Measurements from ENCODE around the gene NDUFS7.

The NDUFS7 gene

DNA sequence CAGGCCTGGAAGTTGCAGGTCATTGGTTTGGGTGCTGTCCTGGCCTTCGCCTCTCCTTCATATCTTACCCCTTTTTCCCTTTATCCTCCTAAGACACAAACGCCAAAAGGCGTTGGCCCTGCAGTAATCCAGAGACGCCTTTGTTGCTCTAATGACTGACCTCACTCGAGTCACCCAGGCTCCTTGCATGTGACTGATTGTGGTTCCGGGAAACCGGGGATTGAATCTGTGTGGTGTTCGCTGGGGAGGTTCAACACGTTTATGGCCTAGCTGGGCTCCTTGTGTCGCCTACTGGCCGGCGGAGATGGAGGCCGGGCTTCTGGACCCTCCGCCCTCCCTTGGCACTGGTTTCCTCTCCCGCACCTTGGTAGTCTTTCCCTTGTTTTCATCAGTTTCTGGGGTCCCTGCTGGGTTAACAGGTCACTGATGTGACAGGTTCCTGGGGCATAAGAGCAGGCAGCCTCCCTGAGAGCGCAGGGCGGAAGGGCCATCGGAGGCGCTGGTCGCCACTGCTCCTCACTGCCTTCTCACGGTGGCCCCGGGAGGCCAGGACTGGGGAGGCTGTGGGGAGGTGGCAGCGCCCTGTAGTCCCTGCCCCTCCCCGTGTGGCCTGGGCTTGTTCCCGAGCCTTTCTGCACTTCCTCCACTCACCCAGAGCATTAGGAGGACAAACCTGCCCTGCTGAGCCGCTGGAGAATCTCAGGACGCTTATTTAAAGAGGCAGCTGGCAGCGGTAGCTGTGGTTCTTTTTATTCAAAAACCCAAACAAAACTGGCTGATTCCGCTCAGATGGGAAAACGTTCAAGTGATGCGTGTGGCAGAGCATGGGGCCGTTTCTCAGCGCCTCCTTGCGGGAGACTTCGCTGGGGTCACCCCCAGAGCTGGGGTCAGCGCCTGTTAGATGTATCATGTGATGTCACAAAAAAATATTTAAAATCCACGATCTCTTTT lies 18.1 kb upstream of the NDUFS7 start:
- no peak for DNase-seq

DNA sequence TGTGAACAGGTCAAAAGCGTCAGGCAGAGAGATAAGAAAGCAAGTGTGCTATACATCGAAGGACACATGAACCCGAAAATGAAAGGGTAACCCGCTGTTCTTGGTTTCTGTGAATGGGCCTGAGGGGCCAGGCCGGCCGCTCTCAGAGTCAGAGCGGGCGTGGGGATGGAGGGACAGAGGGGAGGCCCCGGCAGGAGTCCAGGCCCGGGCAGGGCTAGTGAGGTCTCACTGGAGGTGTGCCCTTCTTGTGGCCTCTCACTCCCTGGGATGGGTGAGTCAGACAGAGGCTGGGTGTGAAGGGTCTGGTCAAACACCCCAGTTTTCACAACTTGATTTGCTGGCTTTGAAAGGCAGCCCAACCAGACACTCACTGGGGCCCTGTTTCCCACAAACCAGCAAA lies 17.4 kb upstream of the NDUFS7 start:
- DNase-seq = no peak

DNA sequence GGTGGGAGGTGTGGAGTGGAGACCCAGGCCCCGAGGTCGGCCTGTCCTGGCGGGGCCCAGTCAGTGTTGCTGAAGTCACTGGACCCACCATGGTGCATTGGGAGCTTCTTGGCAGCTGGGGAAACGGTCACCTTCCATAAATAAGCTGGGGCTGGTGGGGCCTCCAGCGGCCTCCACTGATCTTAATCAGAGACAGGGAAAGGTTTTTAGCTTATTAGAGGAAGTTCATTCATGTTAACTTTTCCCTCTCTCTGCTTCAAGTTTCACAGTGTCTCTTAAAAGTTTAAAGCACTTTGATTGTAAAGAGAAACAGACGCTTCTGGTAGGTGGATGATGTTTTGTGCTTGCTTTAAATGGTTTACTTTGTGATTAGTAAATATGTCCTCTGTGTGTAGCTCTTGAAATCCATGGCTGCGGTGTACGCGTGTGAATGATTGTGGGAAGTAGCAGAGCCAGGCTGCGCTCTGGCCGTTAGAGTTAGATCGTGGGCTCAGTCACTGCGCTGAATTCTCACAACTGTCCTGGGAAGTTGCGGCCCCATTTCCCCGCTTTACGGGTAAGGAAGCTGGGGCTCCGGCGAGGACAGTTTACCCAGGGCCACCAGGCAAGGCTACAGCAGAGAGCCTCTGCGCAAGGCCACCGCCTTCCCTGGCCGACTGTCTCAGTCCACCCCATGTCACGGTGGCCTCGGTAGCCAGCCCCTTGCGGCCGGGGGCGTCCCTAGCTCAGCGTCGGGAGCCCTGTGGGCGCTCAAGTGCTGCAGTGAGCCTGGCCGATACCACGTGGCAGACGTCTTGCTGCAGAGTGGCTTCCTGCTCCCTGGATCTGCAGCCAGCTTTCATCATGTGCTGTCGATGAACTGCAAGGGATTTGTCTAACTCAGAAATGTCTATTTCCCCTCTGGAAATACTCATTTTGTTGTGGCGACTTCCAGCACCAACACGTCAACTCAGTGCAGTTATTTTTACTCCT lies 16.5 kb upstream of the NDUFS7 start:
- DNase-seq = no peak

DNA sequence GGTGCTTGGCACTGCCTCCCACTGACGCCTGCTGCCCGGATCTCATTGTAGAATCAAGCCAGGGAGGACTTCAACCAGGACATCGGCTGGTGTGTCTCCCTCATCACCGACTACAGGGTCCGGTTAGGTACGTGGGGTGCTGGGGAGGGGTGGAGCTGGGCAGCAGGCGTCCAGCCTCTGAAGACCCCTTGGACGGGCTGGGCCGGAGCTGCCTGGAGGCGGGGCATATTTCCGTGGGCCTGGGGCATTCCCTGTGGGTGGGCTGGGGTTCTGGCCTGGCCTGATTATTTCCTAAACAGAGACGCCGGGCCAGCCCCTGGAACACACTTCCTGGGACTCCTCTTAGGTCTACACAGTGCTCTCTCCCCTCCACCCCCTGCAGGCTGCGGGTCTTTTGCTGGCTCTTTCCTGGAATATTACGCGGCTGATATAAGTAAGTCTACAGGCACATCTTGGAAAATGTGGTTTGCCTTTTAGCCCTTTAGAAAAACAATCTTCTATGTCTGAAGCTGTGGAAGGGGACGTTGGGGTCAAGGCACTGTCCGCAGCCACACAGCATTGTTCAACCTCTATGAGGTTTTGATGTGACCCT lies 14.4 kb upstream of the NDUFS7 start:
- DNase-seq = no peak

DNA sequence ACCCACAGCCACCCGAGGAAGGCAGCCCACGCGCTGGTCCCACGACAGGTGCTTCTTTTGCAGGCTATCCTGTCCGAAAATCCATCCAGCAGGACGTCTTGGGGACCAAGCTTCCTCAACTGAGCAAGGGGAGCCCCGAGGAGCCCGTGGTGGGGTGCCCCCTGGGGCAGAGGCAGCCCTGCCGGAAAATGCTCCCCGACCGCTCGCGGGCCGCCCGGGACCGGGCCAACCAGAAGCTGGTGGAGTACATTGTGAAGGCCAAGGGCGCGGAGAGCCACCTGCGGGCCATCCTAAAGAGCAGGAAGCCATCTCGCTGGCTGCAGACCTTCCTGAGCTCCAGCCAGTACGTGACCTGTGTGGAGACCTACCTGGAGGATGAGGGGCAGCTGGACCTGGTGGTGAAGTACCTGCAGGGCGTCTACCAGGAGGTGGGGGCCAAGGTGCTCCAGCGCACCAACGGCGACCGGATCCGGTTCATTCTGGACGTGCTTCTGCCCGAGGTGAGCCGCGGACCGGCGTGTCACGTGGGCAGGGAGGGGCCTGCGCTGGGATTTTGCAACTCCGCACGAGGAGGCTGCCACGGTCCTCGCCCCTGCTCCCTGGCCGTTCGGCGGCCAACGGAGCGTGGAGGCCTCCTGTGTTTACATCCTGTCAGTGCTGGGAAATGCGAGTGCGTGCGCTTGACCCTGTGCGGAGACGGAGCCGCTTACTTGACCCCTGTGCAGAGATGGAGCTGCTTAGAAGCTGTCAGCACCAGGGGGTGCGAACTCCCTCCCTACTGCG lies 12.9 kb upstream of the NDUFS7 start:
- DNase-seq = no peak

DNA sequence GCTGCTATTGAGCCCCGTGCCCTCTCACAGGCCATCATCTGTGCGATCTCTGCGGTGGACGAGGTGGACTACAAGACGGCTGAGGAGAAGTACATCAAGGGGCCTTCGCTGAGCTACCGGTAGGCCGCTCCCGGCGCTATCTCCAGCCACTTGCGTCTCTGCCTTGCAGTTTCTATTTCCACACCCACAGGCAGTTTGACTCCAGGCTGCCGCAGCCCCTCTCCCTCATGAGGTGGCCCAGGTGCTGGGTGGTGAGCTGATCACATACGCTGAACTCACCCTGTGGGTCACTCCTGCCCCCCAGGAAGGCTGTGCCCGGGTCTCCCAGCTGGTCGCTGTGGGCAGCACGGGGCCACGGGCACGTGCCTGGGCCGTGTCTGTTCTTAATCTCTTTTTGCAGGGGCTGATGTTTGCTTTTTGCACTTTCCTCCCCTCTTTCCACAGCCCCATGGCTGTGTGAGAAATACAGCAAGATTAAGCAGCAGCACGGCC lies 10.6 kb upstream of the NDUFS7 start:
- no peak for DNase-seq

DNA sequence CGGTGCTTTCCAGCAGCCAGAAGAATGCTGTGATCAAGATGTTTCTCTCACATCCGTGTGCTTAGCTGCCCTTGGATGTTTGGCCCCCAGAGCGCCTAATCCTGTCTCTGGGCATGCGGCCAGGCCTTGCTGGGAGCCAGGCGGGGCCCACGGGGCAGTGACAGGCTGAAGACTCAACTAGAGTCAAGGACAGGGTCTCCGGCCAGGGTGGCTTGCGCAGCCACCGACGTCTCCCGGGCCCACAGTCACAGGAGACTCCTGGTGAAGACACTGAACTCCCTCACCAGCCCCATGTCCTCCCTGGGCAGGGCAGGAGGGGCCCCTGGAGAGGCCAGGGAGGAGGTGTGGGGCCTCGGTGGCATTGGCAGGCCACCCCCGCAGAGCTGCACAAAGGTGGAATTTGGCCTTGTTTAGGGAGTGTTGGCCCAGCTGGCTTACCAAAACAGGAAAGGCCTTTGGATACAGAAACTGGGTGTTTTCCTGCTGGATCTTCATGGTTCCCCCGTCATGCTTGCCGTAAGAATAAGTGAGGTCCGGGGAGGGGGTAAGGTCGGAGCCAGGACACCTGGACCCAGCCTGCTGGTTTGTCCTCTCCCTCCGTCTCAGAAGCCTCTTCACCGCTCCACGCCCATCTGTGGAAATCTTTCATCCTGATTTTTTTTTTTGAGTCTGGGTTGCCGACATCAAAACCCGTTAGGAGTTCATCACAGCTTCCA lies 10.0 kb upstream of the NDUFS7 start:
- DNase-seq = no peak

DNA sequence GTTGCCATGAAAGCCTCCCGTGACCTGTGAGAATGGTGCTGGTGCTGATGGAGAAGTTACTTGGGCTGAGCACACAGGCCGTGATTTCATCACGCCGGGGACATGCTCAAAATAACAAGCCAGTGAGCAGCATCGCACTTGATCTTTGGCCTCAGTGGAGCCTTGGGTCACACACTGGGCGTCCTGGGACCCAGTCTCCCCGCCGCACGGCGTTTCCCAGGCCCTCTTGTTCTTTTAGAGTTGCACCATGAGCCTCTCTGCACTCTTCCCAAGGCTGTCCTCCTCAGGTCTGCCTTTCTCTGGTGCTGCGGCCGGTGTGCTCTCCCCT lies 9.5 kb upstream of the NDUFS7 start:
- DNase-seq = no peak

DNA sequence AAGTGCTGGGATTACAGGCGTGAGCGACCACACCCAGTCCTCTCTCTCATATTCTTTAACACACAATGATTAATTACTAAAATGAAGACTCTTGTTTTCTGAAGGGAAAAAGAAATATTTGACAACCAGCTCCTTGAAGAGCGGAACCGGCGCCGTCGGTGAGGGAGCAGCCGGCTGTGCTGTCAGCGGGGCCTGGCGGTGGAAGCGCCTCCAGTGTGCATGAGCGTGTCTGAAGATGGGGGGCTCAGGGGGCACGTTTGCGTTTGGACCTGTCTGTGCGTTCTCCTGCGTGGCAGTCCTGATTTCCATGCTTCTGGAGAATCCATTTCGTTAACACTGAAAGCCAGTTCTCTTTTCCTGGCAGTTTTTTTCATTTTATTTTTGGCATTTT lies 7.3 kb upstream of the NDUFS7 start:
- DNase-seq = no peak

DNA sequence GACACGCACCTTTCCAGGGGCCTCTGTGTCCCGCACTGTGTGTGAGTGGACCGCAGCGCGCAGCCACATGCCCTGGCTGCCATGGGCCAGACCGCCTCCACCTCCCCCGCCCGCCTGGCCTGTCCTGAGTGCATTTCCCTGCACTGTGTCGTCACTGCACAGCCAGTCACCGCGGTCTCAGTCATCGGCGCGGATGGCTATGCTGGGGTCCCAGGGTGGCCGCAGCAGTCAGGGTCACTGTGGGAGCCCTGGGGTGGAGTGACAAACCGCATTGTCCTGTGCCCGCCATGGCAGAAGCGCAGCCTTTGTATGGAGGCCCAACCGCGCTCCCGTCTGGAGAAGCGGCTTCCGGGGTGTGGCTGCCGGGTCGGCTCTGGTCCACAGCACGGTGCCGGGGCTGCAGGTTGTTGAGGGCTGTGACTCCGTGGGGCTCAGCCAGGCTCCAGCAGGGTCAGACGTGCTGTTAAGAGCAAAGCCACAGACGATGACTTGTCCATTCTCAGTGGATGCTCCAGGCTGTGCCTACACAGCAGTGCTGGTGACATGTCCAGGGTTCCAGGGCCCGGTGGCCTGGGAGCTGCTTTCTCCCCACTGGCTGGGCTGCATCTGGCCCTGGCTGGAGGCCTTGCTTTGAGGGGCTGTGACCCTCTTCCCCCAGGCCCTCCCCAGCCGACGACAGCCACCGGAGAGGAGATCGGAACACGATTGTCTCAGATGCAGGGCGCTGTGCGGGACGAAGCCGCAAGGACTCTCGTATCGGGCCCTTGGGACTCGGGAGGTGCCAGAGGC lies 6.3 kb upstream of the NDUFS7 start:
- DNase-seq = no peak

DNA sequence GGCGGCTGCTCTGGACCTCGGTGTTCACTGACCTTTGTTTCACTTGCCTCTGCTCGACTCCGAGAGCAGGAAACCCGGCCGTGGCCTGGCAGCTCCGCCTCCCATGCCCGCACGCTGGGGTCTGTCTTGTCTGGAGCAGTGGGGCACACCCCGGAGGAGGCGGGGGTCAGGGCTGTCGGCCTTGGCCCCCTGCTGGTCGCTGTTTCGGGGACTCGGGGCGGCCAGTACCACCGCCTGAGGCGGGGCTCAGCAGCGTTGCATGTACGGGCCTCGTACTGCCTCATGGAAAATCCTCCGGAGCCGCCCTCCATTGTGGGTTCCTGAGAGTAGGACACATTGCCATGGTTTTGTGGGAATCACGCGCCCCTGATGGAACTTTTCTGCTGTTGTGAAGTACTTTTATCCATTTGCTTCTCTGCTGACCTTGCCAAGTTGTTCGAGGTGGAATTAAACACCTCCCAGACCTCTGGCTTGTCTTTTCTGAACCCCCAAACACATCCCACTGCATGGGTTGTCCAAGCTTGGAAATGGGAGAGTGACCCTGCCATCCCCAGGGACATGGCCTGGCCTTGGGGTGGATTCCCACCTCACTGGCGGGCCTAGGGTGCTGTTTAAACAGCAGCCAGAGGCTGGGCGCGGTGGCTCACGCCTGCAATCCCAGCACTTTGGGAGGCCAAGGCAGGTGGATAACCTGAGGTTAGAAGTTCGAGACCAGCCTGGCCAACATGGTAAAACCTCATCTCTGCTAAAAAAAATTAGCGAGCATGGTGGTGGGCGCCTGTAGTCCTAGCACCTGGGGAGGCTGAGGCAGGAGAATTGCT lies 5.5 kb upstream of the NDUFS7 start:
- DNase-seq = no peak

DNA sequence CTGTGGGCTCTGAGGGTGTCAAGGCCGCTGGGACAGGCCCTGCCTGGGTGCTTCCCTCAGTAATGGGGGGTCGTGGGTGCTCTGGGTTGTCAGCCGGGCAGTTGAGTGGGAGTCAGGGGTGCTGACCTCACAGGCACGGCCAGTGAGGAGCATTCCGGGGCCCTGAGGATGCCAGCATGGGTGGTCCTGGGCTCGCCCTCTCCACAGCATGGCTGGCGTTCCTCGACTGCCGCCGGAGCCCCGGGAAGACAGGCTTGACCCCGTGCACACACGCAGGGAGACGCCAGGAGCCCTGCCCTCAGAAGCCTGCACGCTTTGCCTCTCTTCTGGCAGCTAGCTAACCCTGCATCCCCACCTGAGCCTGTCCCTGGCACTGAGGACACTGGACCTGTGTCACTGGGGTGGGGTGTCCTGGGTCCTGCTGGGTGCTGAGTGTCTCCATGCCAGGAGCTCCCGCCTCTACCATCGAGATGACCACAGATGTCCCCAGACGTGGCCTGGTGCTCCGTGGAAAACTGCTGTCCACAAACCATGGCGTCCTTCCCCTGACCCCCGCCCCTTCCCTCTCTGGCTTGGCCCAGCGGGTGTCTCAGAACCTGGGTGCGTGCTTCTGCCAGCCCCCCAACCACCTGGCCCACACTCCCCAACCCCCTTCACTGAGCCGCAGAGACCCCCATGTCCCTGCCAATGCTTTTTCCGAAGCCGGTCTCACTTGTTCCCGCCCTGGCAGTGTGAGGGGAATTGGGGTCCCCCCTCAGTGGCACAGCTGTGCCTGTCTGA lies 4.4 kb upstream of the NDUFS7 start:
- DNase-seq = no peak

DNA sequence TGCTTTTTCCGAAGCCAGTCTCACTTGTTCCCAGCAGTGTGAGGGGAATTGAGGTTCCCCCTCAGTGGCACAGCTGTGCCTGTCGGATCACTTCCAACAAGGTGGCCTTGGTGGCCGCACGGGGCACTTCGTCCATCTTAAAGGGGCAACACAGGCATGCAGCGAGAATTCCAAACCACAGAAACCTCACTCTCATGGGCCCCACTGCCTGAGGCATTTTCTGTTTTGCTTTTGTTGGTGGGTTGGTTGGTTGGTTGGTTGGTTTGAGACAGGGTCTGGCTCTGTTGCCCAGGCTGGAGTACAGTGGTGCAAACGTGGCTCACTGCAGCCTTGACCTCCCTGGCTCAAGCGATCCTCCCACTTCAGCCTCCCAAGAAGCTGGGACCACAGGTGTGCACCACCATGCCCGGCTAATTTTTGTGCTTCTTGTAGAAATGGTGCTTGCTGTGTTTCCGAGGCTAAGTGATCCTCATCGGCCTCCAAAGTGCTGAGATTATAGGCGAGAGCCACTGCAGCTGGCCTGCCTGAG lies 3.7 kb upstream of the NDUFS7 start:
- no peak for DNase-seq

DNA sequence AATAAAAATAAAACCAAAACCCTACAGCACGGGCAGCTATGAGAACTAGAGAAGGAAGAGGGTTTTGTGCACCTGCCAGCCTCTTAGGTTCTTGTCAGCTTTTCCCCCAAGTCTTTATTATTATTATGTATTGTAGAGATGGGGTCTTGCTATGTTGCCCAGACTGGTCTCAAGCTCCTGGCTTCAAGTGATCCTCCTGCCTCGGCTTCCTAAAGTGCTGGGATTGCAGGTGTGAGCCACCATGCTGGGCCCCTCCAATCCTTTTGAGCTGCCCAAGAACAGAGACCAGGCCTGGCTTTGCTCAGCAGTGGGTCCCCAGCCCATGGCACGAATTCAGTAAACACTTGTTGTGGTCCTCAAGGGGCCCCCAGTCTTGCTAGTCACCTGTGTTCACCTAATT lies 1.5 kb upstream of the NDUFS7 start:
- DNase-seq = no peak

DNA sequence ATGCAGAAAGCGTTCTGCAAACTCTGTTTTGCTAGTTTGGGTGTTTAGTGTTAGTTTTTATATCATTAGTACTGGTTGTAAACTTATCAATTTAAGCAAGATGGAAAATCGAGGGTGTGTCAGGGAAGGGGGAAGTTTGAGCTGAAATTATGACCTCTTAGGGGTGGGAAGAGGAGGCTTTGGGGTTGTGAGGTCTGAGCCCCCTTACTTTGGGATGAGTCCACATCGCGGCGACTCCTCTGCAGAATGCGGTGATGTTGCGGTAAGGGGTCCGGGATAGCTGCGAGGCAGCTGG lies 743 bp upstream of the NDUFS7 start:
- no peak for DNase-seq

DNA sequence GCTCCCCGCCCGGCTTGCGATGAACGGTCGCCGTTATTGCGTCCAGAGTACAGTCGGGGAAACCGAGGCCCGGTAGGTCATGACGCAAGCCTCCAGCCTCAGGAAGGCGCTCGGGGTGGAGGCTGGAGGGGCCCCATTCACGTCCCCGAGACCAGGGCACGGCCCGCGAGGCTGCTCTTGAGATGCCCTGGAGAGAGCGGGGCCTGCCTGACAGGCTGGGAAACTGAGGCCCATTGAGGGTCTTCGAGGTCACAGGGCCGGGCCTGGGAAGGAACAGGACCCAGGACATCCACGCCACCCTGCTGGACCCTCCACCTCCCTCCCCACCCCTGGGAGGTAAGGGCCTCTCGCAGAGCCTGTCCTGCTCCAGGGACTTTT lies 367 bp downstream of the NDUFS7 start:
- no peak for DNase-seq

DNA sequence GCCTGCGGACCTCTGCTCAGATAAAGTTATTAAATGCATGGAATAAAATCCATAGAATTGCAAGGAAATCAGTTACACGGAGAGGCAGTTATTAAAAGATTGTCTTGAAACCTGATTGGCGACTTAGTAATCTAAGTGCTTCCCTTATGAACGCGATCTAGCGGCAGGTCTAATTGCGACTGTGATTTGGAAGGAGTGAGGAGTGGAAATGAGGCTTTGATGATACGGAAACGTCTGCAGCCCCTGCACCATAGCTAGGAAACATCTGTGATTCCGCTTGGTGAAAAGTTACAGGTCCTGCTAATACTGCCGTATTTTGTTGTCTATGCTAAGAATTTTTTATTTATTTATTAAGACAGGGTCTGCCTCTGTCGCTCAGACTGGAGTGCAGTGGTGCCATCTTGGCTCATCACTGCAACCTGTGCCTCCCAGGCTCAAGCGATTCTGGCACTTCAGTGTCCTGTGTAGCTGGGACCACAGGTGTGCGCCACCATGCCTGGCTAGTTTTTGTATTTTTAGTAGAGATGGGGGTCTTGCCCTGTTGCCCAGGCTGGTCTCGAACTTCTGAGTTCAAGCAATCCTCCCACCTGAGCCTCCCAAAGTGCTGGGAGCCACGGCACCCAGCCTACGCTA lies 887 bp downstream of the NDUFS7 start:
- DNase-seq = no peak

DNA sequence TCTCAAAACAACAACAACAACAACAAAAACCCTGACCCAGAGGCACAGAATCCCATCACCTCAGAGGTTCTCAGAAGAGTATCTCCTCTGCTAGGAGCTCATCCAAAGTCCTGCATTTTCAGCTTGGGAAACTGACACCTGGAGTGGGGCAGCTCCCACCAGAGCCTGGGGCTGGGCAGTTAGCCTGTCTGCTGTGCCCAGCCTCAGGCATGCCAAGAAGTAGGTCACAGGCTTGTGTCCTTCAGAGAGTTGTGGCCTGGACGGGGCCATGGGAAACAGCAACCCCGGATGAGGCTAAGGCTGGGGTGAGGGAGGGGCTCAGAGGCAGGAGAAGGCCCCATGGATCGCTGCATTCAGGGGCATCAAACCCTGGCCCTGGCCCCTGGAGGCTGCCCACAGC lies 2.1 kb downstream of the NDUFS7 start:
- no peak for DNase-seq

All from fibroblast of upper back skin (primary cell).